KMS-11 (cell line): ENCODE measurements around the gene CDC5L.

Source experiments
- H2AFZ ChIP-seq: fragments of 200-600 bp; sonication (generic); 2 replicates; pipeline ENCODE4 v1.6.1; 2016; ENCODE audit warnings: antibody characterized with exemption, mixed run types, low read depth
- H3K27ac ChIP-seq: fragments of 200-600 bp; sonication (generic); 2 replicates; pipeline ENCODE4 v1.6.1; 2016; ENCODE audit warnings: mild to moderate bottlenecking, mixed run types
- H3K27me3 ChIP-seq: fragments of 200-600 bp; sonication (generic); 2 replicates; pipeline ENCODE4 v1.6.1; 2017; ENCODE audit warnings: mild to moderate bottlenecking, low read depth, mixed run types, moderate library complexity; ENCODE audit not compliant: insufficient read depth
- H3K36me3 ChIP-seq: fragments of 200-600 bp; sonication (generic); 2 replicates; pipeline ENCODE4 v1.6.1; 2017; ENCODE audit warnings: mild to moderate bottlenecking, mixed run types; ENCODE audit not compliant: insufficient read depth
- H3K4me1 ChIP-seq: fragments of 200-600 bp; sonication (generic); 2 replicates; pipeline ENCODE4 v1.6.1; 2016; ENCODE audit warnings: mild to moderate bottlenecking, low read depth, mixed run types; ENCODE audit not compliant: poor library complexity, severe bottlenecking
- H3K4me2 ChIP-seq: fragments of 200-600 bp; sonication (generic); 2 replicates; pipeline ENCODE4 v1.7.0; 2016; ENCODE audit warnings: mild to moderate bottlenecking, mixed run types
- H3K4me3 ChIP-seq: fragments of 200-600 bp; sonication (generic); IDR thresholded peaks from 2 replicates; pipeline ENCODE4 v1.6.1; 2017; ENCODE audit warnings: low read depth, low read length, mixed read lengths; ENCODE audit not compliant: insufficient read depth
- H3K79me2 ChIP-seq: fragments of 200-600 bp; sonication (generic); 2 replicates; pipeline ENCODE4 v1.6.1; 2016; ENCODE audit warnings: low read depth, mixed run types; ENCODE audit not compliant: insufficient read depth
- H3K9ac ChIP-seq: fragments of 200-600 bp; sonication (generic); 2 replicates; pipeline ENCODE4 v1.6.1; 2016; ENCODE audit warnings: mild to moderate bottlenecking, mixed run types
- H4K20me1 ChIP-seq: fragments of 200-600 bp; sonication (generic); 2 replicates; pipeline ENCODE4 v1.6.1; 2016; ENCODE audit warnings: mild to moderate bottlenecking, mixed run types; ENCODE audit not compliant: insufficient read depth
- TF ChIP-seq, protein P1 (sequence below): fragments of 200-600 bp; sonication (generic); conservative IDR thresholded peaks from 2 replicates; pipeline ENCODE4 v1.6.1; 2017; ENCODE audit warnings: low read depth, mild to moderate bottlenecking, antibody characterized with exemption, low read length, moderate library complexity, mixed read lengths

CDC5L gene

DNA sequence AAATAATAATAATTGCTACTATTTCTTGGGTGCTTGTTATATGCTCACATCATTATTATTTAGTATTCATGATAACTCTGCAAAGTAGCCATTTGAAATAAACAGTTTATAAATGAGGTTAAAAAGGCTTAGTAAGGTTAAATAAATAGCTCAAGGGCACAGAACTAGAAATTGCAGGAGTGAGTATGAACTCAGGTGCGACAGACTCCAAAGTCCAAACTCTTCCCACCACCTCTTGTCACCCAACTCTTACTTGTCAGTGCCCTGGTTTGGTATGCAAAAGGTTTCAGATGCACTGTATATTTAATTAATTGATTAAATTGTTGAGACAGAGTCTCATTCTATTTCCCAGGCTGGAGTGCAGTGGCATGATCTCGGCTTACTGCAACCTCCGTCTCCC, 20.7 kb upstream of the CDC5L start:
- TF ChIP-seq, protein P1, sequence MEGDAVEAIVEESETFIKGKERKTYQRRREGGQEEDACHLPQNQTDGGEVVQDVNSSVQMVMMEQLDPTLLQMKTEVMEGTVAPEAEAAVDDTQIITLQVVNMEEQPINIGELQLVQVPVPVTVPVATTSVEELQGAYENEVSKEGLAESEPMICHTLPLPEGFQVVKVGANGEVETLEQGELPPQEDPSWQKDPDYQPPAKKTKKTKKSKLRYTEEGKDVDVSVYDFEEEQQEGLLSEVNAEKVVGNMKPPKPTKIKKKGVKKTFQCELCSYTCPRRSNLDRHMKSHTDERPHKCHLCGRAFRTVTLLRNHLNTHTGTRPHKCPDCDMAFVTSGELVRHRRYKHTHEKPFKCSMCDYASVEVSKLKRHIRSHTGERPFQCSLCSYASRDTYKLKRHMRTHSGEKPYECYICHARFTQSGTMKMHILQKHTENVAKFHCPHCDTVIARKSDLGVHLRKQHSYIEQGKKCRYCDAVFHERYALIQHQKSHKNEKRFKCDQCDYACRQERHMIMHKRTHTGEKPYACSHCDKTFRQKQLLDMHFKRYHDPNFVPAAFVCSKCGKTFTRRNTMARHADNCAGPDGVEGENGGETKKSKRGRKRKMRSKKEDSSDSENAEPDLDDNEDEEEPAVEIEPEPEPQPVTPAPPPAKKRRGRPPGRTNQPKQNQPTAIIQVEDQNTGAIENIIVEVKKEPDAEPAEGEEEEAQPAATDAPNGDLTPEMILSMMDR = no peak
- no peak overlapping the region for H3K9ac ChIP-seq
- no peaks in the 10 kb centered on the region for H3K4me1 ChIP-seq

DNA sequence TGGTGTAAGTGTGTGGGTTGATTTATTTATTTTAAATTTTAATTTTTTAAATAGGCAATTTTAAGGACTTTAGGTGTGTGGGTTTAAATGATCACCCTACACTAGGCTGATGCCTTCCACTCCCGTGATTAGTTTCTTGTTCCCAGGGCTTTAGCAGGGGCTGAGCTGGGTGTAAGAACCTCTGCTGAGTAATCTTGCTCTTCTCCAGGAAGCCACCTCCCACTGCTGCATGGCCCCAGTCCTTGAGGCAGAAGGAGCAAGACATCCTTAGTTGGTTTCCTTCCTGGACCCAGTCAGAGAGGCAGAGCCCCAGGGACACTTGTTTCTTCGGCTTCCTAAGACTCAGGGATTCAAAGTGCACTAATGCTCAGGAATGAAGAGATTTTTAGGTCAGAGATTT, 19.8 kb upstream of the CDC5L start:
- Histone ChIP-seq H3K4me3 (no peak overlapping the region), H3K9ac (no peak overlapping the region), H4K20me1 (no peaks in the 10 kb centered on the region), H3K4me2 (no peak overlapping the region), H3K27ac (no peak overlapping the region), H3K36me3 (no peaks in the 10 kb centered on the region), H3K4me1 (peaks cover 2% of the 10 kb centered on the region), H3K79me2 (no peaks in the 10 kb centered on the region), H2AFZ (no peak overlapping the region), H3K27me3 (no peaks in the 10 kb centered on the region)
- TF ChIP-seq, protein P1 = no peak

More for the DNA sequence above, 20.7 kb upstream of the CDC5L start:
- Histone ChIP-seq H3K36me3 (no peaks in the 10 kb centered on the region), H3K27ac (no peak overlapping the region), H3K27me3 (no peaks in the 10 kb centered on the region), H4K20me1 (no peaks in the 10 kb centered on the region), H3K79me2 (no peaks in the 10 kb centered on the region), H3K4me3 (no peak overlapping the region), H3K4me2 (no peak overlapping the region), H2AFZ (no peak overlapping the region)

DNA sequence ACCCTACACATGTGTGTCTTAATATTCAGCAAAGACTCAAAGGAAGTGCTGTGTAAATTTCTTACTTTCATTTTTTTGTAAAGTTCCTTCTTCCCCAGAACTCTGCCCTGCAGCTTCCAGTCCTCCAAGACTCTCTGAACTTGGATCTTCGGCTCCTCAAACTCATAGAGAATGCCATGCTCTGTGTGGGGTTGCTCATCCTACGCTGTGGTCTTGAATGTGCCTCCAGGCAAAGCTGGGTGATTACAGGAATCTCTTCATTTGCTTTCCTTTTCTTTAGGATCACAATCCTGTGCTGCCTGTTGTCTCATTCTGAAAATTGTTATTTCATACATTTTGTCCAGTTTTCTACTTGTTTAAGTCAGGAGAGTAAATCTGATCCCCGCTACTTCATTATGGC, 14.5 kb upstream of the CDC5L start:
- no peak overlapping the region for H3K27ac ChIP-seq
- H3K27me3 ChIP-seq = no peaks in the 10 kb centered on the region
- no peaks in the 10 kb centered on the region for H3K79me2 ChIP-seq
- no peaks in the 10 kb centered on the region for H4K20me1 ChIP-seq
- no peak overlapping the region for H3K9ac ChIP-seq
- peaks cover 5% of the 10 kb centered on the region for H3K4me1 ChIP-seq
- no peak overlapping the region for H3K4me2 ChIP-seq
- H3K36me3 ChIP-seq = no peaks in the 10 kb centered on the region
- H2AFZ ChIP-seq = no peak overlapping the region
- TF ChIP-seq, protein P1 = no peak
- H3K4me3 ChIP-seq = no peak overlapping the region

DNA sequence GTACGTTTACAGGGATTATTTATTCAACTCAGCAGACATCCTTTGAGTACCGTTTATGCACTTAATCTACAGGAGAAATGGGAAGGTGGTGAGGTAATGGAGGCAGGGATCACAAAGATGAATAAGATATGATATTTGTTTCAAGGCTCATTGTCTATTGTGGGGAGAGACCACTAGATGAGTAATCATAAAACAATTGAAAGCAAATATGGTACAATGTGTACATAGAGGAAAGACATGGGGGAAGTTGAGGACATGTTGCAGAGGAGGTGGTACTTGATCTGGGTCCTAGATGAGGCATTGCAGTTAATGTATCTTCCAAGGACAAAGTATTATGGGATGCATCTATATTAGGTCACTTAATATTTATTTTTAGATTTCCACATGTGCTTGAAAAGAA, 13.7 kb upstream of the CDC5L start:
- TF ChIP-seq, protein P1 = no peak
- Histone ChIP-seq H3K4me1 (peaks cover 5% of the 10 kb centered on the region), H3K4me3 (no peak overlapping the region)

More for the DNA sequence above, 13.7 kb upstream of the CDC5L start:
- H3K27me3 ChIP-seq = no peaks in the 10 kb centered on the region
- no peak overlapping the region for H2AFZ ChIP-seq
- no peaks in the 10 kb centered on the region for H3K36me3 ChIP-seq
- H3K9ac ChIP-seq = no peak overlapping the region
- no peak overlapping the region for H3K4me2 ChIP-seq
- H3K27ac ChIP-seq = no peak overlapping the region
- no peaks in the 10 kb centered on the region for H4K20me1 ChIP-seq
- no peaks in the 10 kb centered on the region for H3K79me2 ChIP-seq
